HCT116 (cell line): ENCODE data around the gene TAF1C. TPM values are rescaled to one million over a fixed set of nuclear protein-coding genes. Genes with fewer than 3 reads are reported as not detected.

Experiments used
- ATAC-seq: fragments of 200-7000 bp; cut with Tn5 transposase; 2 replicates; pipeline ENCODE4 v1.9.1; 2020; ENCODE audit warnings: mild to moderate bottlenecking, moderate library complexity
- BruUV-seq: library from RNA; stranded (reverse); fragments of 400-500 nt; replicated peaks from 2 replicates; lab custom pipeline; 2021; lab: Mats Ljungman, UMichigan
- CTCF ChIA-PET: fragments of 300-600 bp; sonication (Branson Sonifier 250); formaldehyde crosslinking; loops from one replicate; lab custom pipeline; 2021; ENCODE audit warnings: antibody characterized with exemption; lab: Charles Lee
- POLR2A ChIA-PET: fragments of 300-600, 350-600 bp; sonication (Branson Sonifier 250); formaldehyde crosslinking; loops from one replicate; lab custom pipeline; 2021; ENCODE audit warnings: antibody characterized with exemption; lab: Charles Lee
- RAD21 ChIA-PET, 2 experiments: fragments of 300-600 bp; sonication (Branson Sonifier 250); formaldehyde crosslinking; loops; one replicate each; lab custom pipeline; 2023; ENCODE audit warnings: low total read pairs in 2 of 2; ENCODE audit not compliant: uncharacterized antibody in 2 of 2, unreplicated experiment in 2 of 2, low non-redundant PET in 1 of 2; lab: Charles Lee
- DNase-seq: peaks from one replicate; pipeline ENCODE4 v3.0.0-alpha.2; 2010; ENCODE audit warnings: low read depth, low spot score
- H2AFZ ChIP-seq: fragments of 200-600 bp; shearing (Covaris generic), sonication (generic); 2 replicates; pipeline ENCODE4 v1.6.1; 2017; ENCODE audit warnings: low read depth, mixed run types, mixed read lengths, antibody characterized with exemption, low read length; ENCODE audit not compliant: poor library complexity, severe bottlenecking
- H3K27ac ChIP-seq: 2 replicates; pipeline ENCODE4 v1.5.1; 2012; ENCODE audit warnings: low read depth, low read length
- H3K27me3 ChIP-seq: fragments of 200-600 bp; sonication (generic); 2 replicates; pipeline ENCODE4 v1.6.1; 2016; ENCODE audit warnings: mixed run types, low read length, mixed read lengths; ENCODE audit not compliant: insufficient read depth
- H3K36me3 ChIP-seq, 2 experiments: fragments of 200-500 bp in 1 of 2; fragments of 200-600 bp in 1 of 2; sonication (Bioruptor generic) in 1 of 2; sonication (generic) in 1 of 2; 2 replicates each; pipeline versions ENCODE4 v1.5.1 to v1.6.1; 2014 to 2016; ENCODE audit warnings: low read length in 2 of 2, inconsistent platforms in 1 of 2, mixed read lengths in 1 of 2, mixed run types in 1 of 2; ENCODE audit not compliant: insufficient read depth in 2 of 2, control insufficient read depth in 1 of 2
- H3K4me1 ChIP-seq, 2 experiments: fragments of 200-600 bp in 1 of 2; sonication (generic) in 1 of 2; 2 replicates each; pipeline versions ENCODE4 v1.5.1 to v1.6.1; 2012 to 2017; ENCODE audit warnings: low read length in 2 of 2, inconsistent platforms in 1 of 2, mild to moderate bottlenecking in 1 of 2, mixed read lengths in 1 of 2, mixed run types in 1 of 2, moderate library complexity in 1 of 2; ENCODE audit not compliant: insufficient read depth in 2 of 2, control insufficient read depth in 1 of 2
- H3K4me2 ChIP-seq: fragments of 200-600 bp; sonication (generic); 2 replicates; pipeline ENCODE4 v1.6.1; 2017; ENCODE audit warnings: mixed run types, low read length, mixed read lengths
- H3K4me3 ChIP-seq, 2 experiments: fragments of 200-600 bp in 1 of 2; sonication (generic) in 1 of 2; replicated peaks in 1 of 2; 2 replicates each; pipeline ENCODE4 v1.5.1; 2011 to 2016; ENCODE audit warnings: low read length in 2 of 2, control low read depth in 1 of 2, low read depth in 1 of 2, mild to moderate bottlenecking in 1 of 2, mixed read lengths in 1 of 2, mixed run types in 1 of 2
- H3K79me2 ChIP-seq: fragments of 200-600 bp; sonication (generic); 2 replicates; pipeline ENCODE4 v1.6.1; 2017; ENCODE audit warnings: mild to moderate bottlenecking, mixed run types, low read length, moderate library complexity, mixed read lengths; ENCODE audit not compliant: insufficient read depth
- H3K9ac ChIP-seq: fragments of 200-600 bp; sonication (generic); 2 replicates; pipeline ENCODE4 v1.6.1; 2016; ENCODE audit warnings: low read length, mixed read lengths
- H3K9me2 ChIP-seq: fragments of 200-600 bp; sonication (generic), shearing (Covaris generic); 2 replicates; pipeline ENCODE4 v1.6.1; 2017; ENCODE audit warnings: mixed run types, mild to moderate bottlenecking, moderate library complexity; ENCODE audit not compliant: insufficient read depth
- H3K9me3 ChIP-seq, 2 experiments: fragments of 200-500 bp in 1 of 2; fragments of 200-600 bp in 1 of 2; sonication (Bioruptor generic) in 1 of 2; sonication (generic) in 1 of 2; 2 replicates each; pipeline ENCODE4 v1.6.1; 2014 to 2017; ENCODE audit warnings: low read length in 2 of 2, mixed read lengths in 2 of 2, inconsistent platforms in 1 of 2, low read depth in 1 of 2, mild to moderate bottlenecking in 1 of 2, mixed run types in 1 of 2, moderate library complexity in 1 of 2; ENCODE audit not compliant: control insufficient read depth in 1 of 2, insufficient read depth in 1 of 2
- H4K20me1 ChIP-seq: fragments of 200-600 bp; sonication (generic), shearing (Covaris generic); 2 replicates; pipeline ENCODE4 v1.6.1; 2017; ENCODE audit warnings: mixed run types, mild to moderate bottlenecking, moderate library complexity; ENCODE audit not compliant: insufficient read depth
- ATF3 ChIP-seq: IDR thresholded peaks from 2 replicates; pipeline ENCODE4 v1.6.1; 2012
- CBX3 ChIP-seq: IDR thresholded peaks from 2 replicates; pipeline ENCODE4 v1.6.1; 2012; ENCODE audit warnings: low read depth
- CEBPB ChIP-seq: IDR thresholded peaks from 2 replicates; pipeline ENCODE4 v1.6.1; 2012; ENCODE audit warnings: low read depth
- CTCF ChIP-seq, 3 experiments: fragments of 200-600 bp in 1 of 3; sonication (generic) in 1 of 3; IDR thresholded peaks in 2 of 3; conservative IDR thresholded peaks in 1 of 3; 2 replicates each; pipeline ENCODE4 v1.5.1; 2012 to 2017; ENCODE audit warnings: low read depth in 2 of 3, low read length in 2 of 3, antibody characterized with exemption in 1 of 3, borderline replicate concordance in 1 of 3, control low read depth in 1 of 3, mild to moderate bottlenecking in 1 of 3, mixed read lengths in 1 of 3, mixed run types in 1 of 3, moderate library complexity in 1 of 3; ENCODE audit not compliant: insufficient read depth in 1 of 3
- EGR1 ChIP-seq: IDR thresholded peaks from 2 replicates; pipeline ENCODE4 v1.6.1; 2012; ENCODE audit warnings: low read depth
- EZH2 ChIP-seq: fragments of 200-600 bp; sonication (generic); IDR thresholded peaks from 2 replicates; pipeline ENCODE4 v1.6.1; 2017; ENCODE audit warnings: antibody characterized with exemption, mixed run types
- EZH2phosphoT487 ChIP-seq: fragments of 200-600 bp; IDR thresholded peaks from 2 replicates; pipeline ENCODE4 v1.6.1; 2018; ENCODE audit warnings: antibody characterized with exemption, borderline replicate concordance
- FOSL1 ChIP-seq: IDR thresholded peaks from 2 replicates; pipeline ENCODE4 v1.6.1; 2012; ENCODE audit warnings: low read depth
- JUND ChIP-seq: IDR thresholded peaks from 2 replicates; pipeline ENCODE4 v1.6.1; 2012
- MAX ChIP-seq: IDR thresholded peaks from 2 replicates; pipeline ENCODE4 v1.6.1; 2012
- POLR2A ChIP-seq: IDR thresholded peaks from 2 replicates; pipeline ENCODE4 v1.7.0; 2011; ENCODE audit warnings: borderline replicate concordance; ENCODE audit not compliant: insufficient read depth, insufficient read length; ENCODE audit errors: extremely low read depth
- POLR2AphosphoS5 ChIP-seq: IDR thresholded peaks from 2 replicates; pipeline ENCODE4 v1.6.1; 2011; ENCODE audit warnings: mild to moderate bottlenecking, low read depth, low read length, moderate library complexity
- RAD21 ChIP-seq: IDR thresholded peaks from 2 replicates; pipeline ENCODE4 v1.6.1; 2012; ENCODE audit warnings: low read depth, mild to moderate bottlenecking
- SIN3A ChIP-seq: IDR thresholded peaks from 2 replicates; pipeline ENCODE4 v1.6.1; 2012; ENCODE audit warnings: low read depth
- SP1 ChIP-seq: IDR thresholded peaks from 2 replicates; pipeline ENCODE4 v1.6.1; 2012; ENCODE audit warnings: low read depth
- SRF ChIP-seq: IDR thresholded peaks from 2 replicates; pipeline ENCODE4 v1.6.1; 2012; ENCODE audit warnings: low read depth
- YY1 ChIP-seq: IDR thresholded peaks from 2 replicates; pipeline ENCODE4 v1.6.1; 2011; ENCODE audit warnings: low read length, low read depth, moderate library complexity, mild to moderate bottlenecking; ENCODE audit not compliant: insufficient replicate concordance; ENCODE audit errors: extremely low read depth
- ZFX ChIP-seq: fragments of 450-650 bp; IDR thresholded peaks from 2 replicates; pipeline ENCODE4 v1.6.1; 2017
- ZNF274 ChIP-seq: fragments of 200-500 bp; sonication (Bioruptor generic); IDR thresholded peaks from 2 replicates; pipeline ENCODE4 v1.6.1; 2014; ENCODE audit warnings: mild to moderate bottlenecking, low read depth, low read length, inconsistent platforms
- intact Hi-C: fragments of 100-400 bp; cut with micrococcal nuclease; formaldehyde crosslinking; loops from 2 replicates; pipeline ENCODE4 v1.10.0; 2022
- total RNA-seq: library from RNA; stranded (reverse); gene quantifications from one replicate; pipeline ENCODE4 v1.2.1, GENCODE V29; 2021; ENCODE audit not compliant: unreplicated experiment

TAF1C gene
- total RNA-seq, 1 experiment from 2014 or later: 76.3 TPM

- H3K27me3 ChIP-seq: no peaks in the 10 kb centered on the region
- intact Hi-C loops: no loop called here
- DNase-seq: no peak
- TF ChIP-seq ATF3: no peak
- no peak for TF ChIP-seq EZH2
- TF ChIP-seq CEBPB: no peak
- TF ChIP-seq SP1: no peak
- TF ChIP-seq EZH2phosphoT487: no peak
- TF ChIP-seq FOSL1: no peak
- no peak for TF ChIP-seq SIN3A
- no peak for TF ChIP-seq JUND
- ATAC-seq: no peak
- no peak overlapping the region for H3K4me3 ChIP-seq
- H3K9me2 ChIP-seq: no peaks in the 10 kb centered on the region
- no peaks in the 10 kb centered on the region for H3K4me1 ChIP-seq
- no peaks in the 10 kb centered on the region for H4K20me1 ChIP-seq
- H3K9me3 ChIP-seq: no peaks in the 10 kb centered on the region
- H3K79me2 ChIP-seq: no peaks in the 10 kb centered on the region
- ChIA-PET RAD21 (no interaction called here), CTCF (interaction anchor here (1.5 kb wide), 1 partner anchor 29 kb away, joined by 4 read pairs; the partner anchor contains the start of gene TAF1C), POLR2A (no interaction called here)
- H3K9ac ChIP-seq: no peak overlapping the region
- no TSS peak for BruUV-seq
- no peak overlapping the region for H2AFZ ChIP-seq
- no peak overlapping the region for H3K4me2 ChIP-seq
- no peaks in the 10 kb centered on the region for H3K36me3 ChIP-seq
- no peak overlapping the region for H3K27ac ChIP-seq
Observed at GRCh38 chr16:84215531-84215930, 28.7 kb upstream of the TAF1C start.

GRCh38 chr16:84214451-84215066, 27.7 kb upstream of the TAF1C start:
- ATAC-seq (no peak), DNase-seq (no peak)
- BruUV-seq: no TSS peak
- no peaks in the 10 kb centered on the region for H3K27me3 ChIP-seq
- CTCF ChIA-PET: interaction anchor here (1.5 kb wide), 1 partner anchor 28 kb away, joined by 4 read pairs; the partner anchor contains the start of gene TAF1C
- RAD21 ChIA-PET: no interaction called here
- H3K4me3 ChIP-seq: no peak overlapping the region
- no peaks in the 10 kb centered on the region for H3K79me2 ChIP-seq
- intact Hi-C loops: no loop called here
- no peaks in the 10 kb centered on the region for H3K9me3 ChIP-seq
- no peaks in the 10 kb centered on the region for H4K20me1 ChIP-seq
- no peaks in the 10 kb centered on the region for H3K4me1 ChIP-seq
- no peak overlapping the region for H2AFZ ChIP-seq
- no peaks in the 10 kb centered on the region for H3K36me3 ChIP-seq
- POLR2A ChIA-PET: no interaction called here
- no peak overlapping the region for H3K9ac ChIP-seq
- no peak overlapping the region for H3K4me2 ChIP-seq
- H3K27ac ChIP-seq: no peak overlapping the region
- H3K9me2 ChIP-seq: no peaks in the 10 kb centered on the region
- TF ChIP-seq RAD21: no peak
- no peak for TF ChIP-seq SRF
- TF ChIP-seq ZFX: no peak
- TF ChIP-seq EZH2: no peak
- TF ChIP-seq POLR2A: no peak
- TF ChIP-seq ZNF274: no peak
- no peak for TF ChIP-seq EGR1
- TF ChIP-seq ATF3: no peak
- TF ChIP-seq CTCF (IDR thresholded peaks at IDR 0.05 in 2 of 3, conservative IDR thresholded peaks at IDR 0.05 in 1 of 3; ENCODE audit: borderline replicate concordance in 1 of 3, insufficient read depth in 1 of 3, low read depth in 2 of 3, low read length in 2 of 3): no peak
- no peak for TF ChIP-seq POLR2AphosphoS5
- no peak for TF ChIP-seq CBX3
- no peak for TF ChIP-seq YY1
- TF ChIP-seq MAX: no peak
